T-cell (primary cell): Measurements from ENCODE around the gene APOC1. TPM values are rescaled to one million over a fixed set of nuclear protein-coding genes. Genes with fewer than 3 reads are reported as not detected.
A peak's percentile ranks its signal among the peaks of the same experiment; 100 is the strongest.

Experiments
- ATAC-seq, 4 experiments: fragments of 200-7000 bp in 3 of 4; fragments of 150-1000 bp in 1 of 4; cut with Tn5 transposase; replicated peaks in 1 of 4; 1 replicate in 3 of 4; 2 replicates in 1 of 4; pipeline ENCODE4 v1.10.0; 2021; ENCODE audit warnings: moderate library complexity in 3 of 4, mild to moderate bottlenecking in 2 of 4, moderate number of reproducible peaks in 1 of 4
- CTCF ChIA-PET, 2 donors: fragments of 300-600 bp; sonication (Branson Sonifier 250); formaldehyde crosslinking; loops; one replicate each; lab custom pipeline; 2022; ENCODE audit warnings: antibody characterized with exemption in 2 of 2; lab: Charles Lee
- POLR2A ChIA-PET, 2 donors: fragments of 300-600 bp; sonication (Branson Sonifier 250); formaldehyde crosslinking; loops; one replicate each; lab custom pipeline; 2022; ENCODE audit warnings: antibody characterized with exemption in 2 of 2; lab: Charles Lee
- DNase-seq, 35 experiments: peaks; one replicate each; pipeline versions ENCODE4 v3.0.0 to v3.0.0-alpha.2; 2013 to 2023
- H3K27ac ChIP-seq: one replicate; pipeline ENCODE4 v1.5.1; 2013; ENCODE audit warnings: low read length
- H3K27me3 ChIP-seq, 2 experiments: replicated peaks in 1 of 2; 1 replicate in 1 of 2; 2 replicates in 1 of 2; pipeline versions ENCODE4 v1.6.1 to v1.7.0; 2013; ENCODE audit warnings: low read length in 1 of 2, mixed read lengths in 1 of 2; ENCODE audit not compliant: control insufficient read depth in 2 of 2, insufficient read depth in 2 of 2; ENCODE audit errors: extremely low read depth in 1 of 2
- H3K36me3 ChIP-seq, 2 donors: 1 replicate in 1 of 2; 2 replicates in 1 of 2; pipeline versions ENCODE4 v1.6.1 to v1.7.0; 2013; ENCODE audit warnings: low read length in 1 of 2; ENCODE audit not compliant: control insufficient read depth in 2 of 2, insufficient read depth in 1 of 2; ENCODE audit errors: extremely low read depth in 1 of 2
- H3K4me1 ChIP-seq, 2 experiments: 1 replicate in 1 of 2; 2 replicates in 1 of 2; pipeline versions ENCODE4 v1.6.1 to v1.7.0; 2013; ENCODE audit warnings: low read length in 2 of 2, mixed read lengths in 1 of 2; ENCODE audit not compliant: insufficient read depth in 2 of 2, control insufficient read depth in 1 of 2; ENCODE audit errors: extremely low read depth in 1 of 2
- H3K4me3 ChIP-seq, 2 donors: 1 replicate in 1 of 2; 2 replicates in 1 of 2; pipeline versions ENCODE4 v1.5.1 to v1.7.0; 2013; ENCODE audit warnings: mild to moderate bottlenecking in 2 of 2, low read length in 1 of 2, moderate library complexity in 1 of 2; ENCODE audit not compliant: control insufficient read depth in 1 of 2; ENCODE audit errors: extremely low read depth in 1 of 2
- H3K9me3 ChIP-seq: 2 replicates; pipeline ENCODE4 v1.7.0; 2013
- H3K27ac Mint-ChIP-seq, 2 donors: one replicate each; pipeline ENCODE4 v1.8.0; 2020 to 2021; ENCODE audit warnings: mild to moderate bottlenecking in 2 of 2, mixed read lengths in 2 of 2
- H3K27me3 Mint-ChIP-seq, 2 donors: one replicate each; pipeline ENCODE4 v1.8.0; 2021 to 2022; ENCODE audit warnings: mixed read lengths in 2 of 2
- H3K36me3 Mint-ChIP-seq: one replicate; pipeline ENCODE4 v1.8.0; 2021; ENCODE audit warnings: mixed read lengths
- H3K4me1 Mint-ChIP-seq, 3 donors: one replicate each; pipeline ENCODE4 v1.8.0; 2020 to 2022; ENCODE audit warnings: mixed read lengths in 3 of 3, mild to moderate bottlenecking in 1 of 3
- H3K4me3 Mint-ChIP-seq, 3 donors: one replicate each; pipeline ENCODE4 v1.8.0; 2020 to 2022; ENCODE audit warnings: mild to moderate bottlenecking in 3 of 3, mixed read lengths in 3 of 3, moderate library complexity in 3 of 3
- H3K9me3 Mint-ChIP-seq, 3 donors: one replicate each; pipeline ENCODE4 v1.8.0; 2020 to 2022; ENCODE audit warnings: mixed read lengths in 3 of 3
- WGBS: methylation state at CpG from one replicate; pipeline ENCODE4 v1.1.5; 2013; ENCODE audit warnings: missing lambda C conversion rate; ENCODE audit not compliant: insufficient coverage; 5-methylcytosine and 5-hydroxymethylcytosine counted together
- total RNA-seq, 35 experiments: library from RNA in 6 of 35; stranded (reverse) in 6 of 35; fragments of 120-200 nt in 1 of 35; gene quantifications; one replicate each; pipeline versions ENCODE4 v1.2.1 to v1.2.4 and lab custom pipeline; 2013 to 2026

APOC1 gene
- total RNA-seq, 5 donors from 2014 or later (not counting 1 experiment from before 2014, with no cell fraction given): 2.8 to 8.5 (median 3.9) TPM; not detected in 2

- Histone ChIP-seq H3K4me3 (no peak overlapping the region), H3K27me3 (no peaks in the 10 kb centered on the region), H3K4me1 (peaks cover 10 to 65% of the 10 kb centered on the region in 2 experiments), H3K9me3 (no peaks in the 10 kb centered on the region), H3K36me3 (peaks cover 6 to 19% of the 10 kb centered on the region in 2 donors), H3K27ac (no peak overlapping the region)
- H3K4me1 Mint-ChIP-seq: peaks cover 62 to 69% (median 67%) of the 10 kb centered on the region in 3 donors
- WGBS: 100% methylated on average over 2 of the region's 7 CpGs
- H3K36me3 Mint-ChIP-seq: peaks cover 18% of the 10 kb centered on the region
- H3K27me3 Mint-ChIP-seq: no peaks in the 10 kb centered on the region
- ATAC-seq (no peak), DNase-seq (no peak)
- H3K4me3 Mint-ChIP-seq: peak overlapping the region; percentile 5 to 98 (median 97)
- ChIA-PET CTCF (no interaction called here), POLR2A (no interaction called here)
- no peak overlapping the region for H3K27ac Mint-ChIP-seq
- H3K9me3 Mint-ChIP-seq: no peaks in the 10 kb centered on the region
Observed at GRCh38 chr19:44957526-44957925, 43.1 kb downstream of the APOC1 start.

GRCh38 chr19:44958090-44958489 lies 43.7 kb downstream of the APOC1 start:
- Histone ChIP-seq H3K27ac (no peak overlapping the region), H3K4me3 (no peak overlapping the region), H3K4me1 (peaks cover 10 to 65% of the 10 kb centered on the region in 2 experiments), H3K27me3 (no peaks in the 10 kb centered on the region), H3K36me3 (peaks cover 6 to 20% of the 10 kb centered on the region in 2 donors), H3K9me3 (no peaks in the 10 kb centered on the region)
- H3K4me1 Mint-ChIP-seq: peaks cover 62 to 69% (median 67%) of the 10 kb centered on the region in 3 donors
- H3K27ac Mint-ChIP-seq: peak overlapping the region; percentile 39 to 63
- ChIA-PET CTCF (no interaction called here), POLR2A (no interaction called here)
- H3K4me3 Mint-ChIP-seq: peak overlapping the region in 2 of 3 donors; percentile 5 to 98
- 83% methylated on average over 5 of the region's 9 CpGs for WGBS
- H3K36me3 Mint-ChIP-seq: peaks cover 19% of the 10 kb centered on the region
- H3K9me3 Mint-ChIP-seq: no peaks in the 10 kb centered on the region
- no peaks in the 10 kb centered on the region for H3K27me3 Mint-ChIP-seq
- ATAC-seq: no peak
- DNase-seq: no peak

GRCh38 chr19:44959691-44960090 lies 45.3 kb downstream of the APOC1 start:
- POLR2A ChIA-PET: no interaction called here
- Mint-ChIP-seq H3K9me3 (no peaks in the 10 kb centered on the region), H3K36me3 (peaks cover 23% of the 10 kb centered on the region), H3K4me3 (no peak overlapping the region), H3K4me1 (peaks cover 50 to 58% (median 56%) of the 10 kb centered on the region in 3 donors), H3K27me3 (no peaks in the 10 kb centered on the region), H3K27ac (no peak overlapping the region)
- no peak overlapping the region for H3K4me3 ChIP-seq
- 71% methylated on average over 3 of the region's 5 CpGs for whole genome bisulfite sequencing
- DNase-seq: no peak
- H3K27ac ChIP-seq: no peak overlapping the region
- H3K4me1 ChIP-seq: peaks cover 9 to 52% of the 10 kb centered on the region in 2 experiments
- no peak for ATAC-seq
- no peaks in the 10 kb centered on the region for H3K27me3 ChIP-seq
- H3K36me3 ChIP-seq: peaks cover 11 to 29% of the 10 kb centered on the region in 2 donors
- CTCF ChIA-PET: no interaction called here
- H3K9me3 ChIP-seq: no peaks in the 10 kb centered on the region

GRCh38 chr19:44960906-44961728 lies 46.7 kb downstream of the APOC1 start:
- ChIA-PET POLR2A (no interaction called here), CTCF (no interaction called here)
- H3K27ac ChIP-seq: no peak overlapping the region
- H3K9me3 ChIP-seq: no peaks in the 10 kb centered on the region
- 95% methylated on average over 6 of the region's 8 CpGs for WGBS
- no peak overlapping the region for H3K4me3 ChIP-seq
- no peak for ATAC-seq
- Mint-ChIP-seq H3K4me3 (no peak overlapping the region), H3K27me3 (no peaks in the 10 kb centered on the region), H3K27ac (no peak overlapping the region), H3K9me3 (no peaks in the 10 kb centered on the region), H3K36me3 (peaks cover 27% of the 10 kb centered on the region), H3K4me1 (peaks cover 40 to 47% (median 43%) of the 10 kb centered on the region in 3 donors)
- DNase-seq: no peak
- H3K4me1 ChIP-seq: peaks cover 6 to 45% of the 10 kb centered on the region in 2 experiments
- H3K36me3 ChIP-seq: peaks cover 11 to 32% of the 10 kb centered on the region in 2 donors
- H3K27me3 ChIP-seq: no peaks in the 10 kb centered on the region

- Histone ChIP-seq H3K4me3 (no peak overlapping the region), H3K36me3 (peaks cover 11 to 37% of the 10 kb centered on the region in 2 donors), H3K27me3 (no peaks in the 10 kb centered on the region), H3K4me1 (peaks cover 0 to 38% of the 10 kb centered on the region in 2 experiments), H3K9me3 (no peaks in the 10 kb centered on the region), H3K27ac (no peak overlapping the region)
- no peak for DNase-seq
- Mint-ChIP-seq H3K4me3 (no peak overlapping the region), H3K27ac (peak overlapping the region in 1 of 2 donors; percentile 34), H3K4me1 (peaks cover 33 to 40% (median 36%) of the 10 kb centered on the region in 3 donors), H3K9me3 (no peaks in the 10 kb centered on the region), H3K36me3 (peaks cover 27% of the 10 kb centered on the region), H3K27me3 (no peaks in the 10 kb centered on the region)
- WGBS: no CpG with 5 or more reads among the region's 8 CpGs
- POLR2A ChIA-PET: no interaction called here
- no peak for ATAC-seq
- CTCF ChIA-PET: no interaction called here
Observed at GRCh38 chr19:44961821-44962220, 47.4 kb downstream of the APOC1 start.

- Mint-ChIP-seq H3K4me1 (peaks cover 2 to 7% (median 4%) of the 10 kb centered on the region in 3 donors), H3K27ac (no peak overlapping the region), H3K36me3 (peaks cover 20% of the 10 kb centered on the region), H3K27me3 (no peaks in the 10 kb centered on the region), H3K9me3 (no peaks in the 10 kb centered on the region), H3K4me3 (no peak overlapping the region)
- ChIA-PET POLR2A (no interaction called here), CTCF (interaction anchor here in 1 of 2 donors (0.6 kb wide), 1 partner anchor 293 kb away, joined by 3 read pairs; no protein-coding TSS in a partner anchor)
- Histone ChIP-seq H3K36me3 (peaks cover 9 to 36% of the 10 kb centered on the region in 2 donors), H3K27me3 (no peaks in the 10 kb centered on the region), H3K9me3 (no peaks in the 10 kb centered on the region), H3K4me3 (no peak overlapping the region), H3K27ac (no peak overlapping the region), H3K4me1 (no peaks in the 10 kb centered on the region)
- no peak for ATAC-seq
- no peak for DNase-seq
- 100% methylated on average over 3 of the region's 5 CpGs for WGBS
Observed at GRCh38 chr19:44968118-44968517, 53.7 kb downstream of the APOC1 start.
